SK-N-MC (cell line): ENCODE data around the gene CXCL9.
"Not testable (repeated sequence)": the region's sequence is repeated elsewhere in the genome, so short reads cannot be mapped to it uniquely, and the experiment has no call there.

ENCODE experiments used
- EZH2 ChIP-seq: fragments of 200-600 bp; sonication (generic); IDR thresholded peaks from one replicate; pipeline ENCODE4 v1.6.1; 2017; ENCODE audit warnings: antibody characterized with exemption
- POLR2AphosphoS5 ChIP-seq: IDR thresholded peaks from 2 replicates; pipeline ENCODE4 v1.6.1; 2012; ENCODE audit warnings: mild to moderate bottlenecking, low read depth, low read length, borderline replicate concordance

- not testable (repeated sequence) for TF ChIP-seq EZH2, POLR2AphosphoS5
Measured at GRCh38 chr4:76049860-76050416, 42.6 kb upstream of the CXCL9 start.
